T-cell (primary cell): ENCODE data around the gene MED27. TPM values are rescaled to one million over a fixed set of nuclear protein-coding genes. Genes with fewer than 3 reads are reported as not detected.
"Not testable (repeated sequence)": the region's sequence is repeated elsewhere in the genome, so short reads cannot be mapped to it uniquely, and the experiment has no call there.

ENCODE experiments used
- ATAC-seq, 4 experiments: fragments of 200-7000 bp in 3 of 4; fragments of 150-1000 bp in 1 of 4; cut with Tn5 transposase; replicated peaks in 1 of 4; 1 replicate in 3 of 4; 2 replicates in 1 of 4; pipeline ENCODE4 v1.10.0; 2021; ENCODE audit warnings: moderate library complexity in 3 of 4, mild to moderate bottlenecking in 2 of 4, moderate number of reproducible peaks in 1 of 4
- CTCF ChIA-PET, 2 donors: fragments of 300-600 bp; sonication (Branson Sonifier 250); formaldehyde crosslinking; loops; one replicate each; lab custom pipeline; 2022; ENCODE audit warnings: antibody characterized with exemption in 2 of 2; lab: Charles Lee
- POLR2A ChIA-PET, 2 donors: fragments of 300-600 bp; sonication (Branson Sonifier 250); formaldehyde crosslinking; loops; one replicate each; lab custom pipeline; 2022; ENCODE audit warnings: antibody characterized with exemption in 2 of 2; lab: Charles Lee
- DNase-seq, 35 experiments: peaks; one replicate each; pipeline versions ENCODE4 v3.0.0 to v3.0.0-alpha.2; 2013 to 2023
- H3K27ac ChIP-seq: one replicate; pipeline ENCODE4 v1.5.1; 2013; ENCODE audit warnings: low read length
- H3K27me3 ChIP-seq, 2 experiments: replicated peaks in 1 of 2; 1 replicate in 1 of 2; 2 replicates in 1 of 2; pipeline versions ENCODE4 v1.6.1 to v1.7.0; 2013; ENCODE audit warnings: low read length in 1 of 2, mixed read lengths in 1 of 2; ENCODE audit not compliant: control insufficient read depth in 2 of 2, insufficient read depth in 2 of 2; ENCODE audit errors: extremely low read depth in 1 of 2
- H3K36me3 ChIP-seq, 2 donors: 1 replicate in 1 of 2; 2 replicates in 1 of 2; pipeline versions ENCODE4 v1.6.1 to v1.7.0; 2013; ENCODE audit warnings: low read length in 1 of 2; ENCODE audit not compliant: control insufficient read depth in 2 of 2, insufficient read depth in 1 of 2; ENCODE audit errors: extremely low read depth in 1 of 2
- H3K4me1 ChIP-seq, 2 experiments: 1 replicate in 1 of 2; 2 replicates in 1 of 2; pipeline versions ENCODE4 v1.6.1 to v1.7.0; 2013; ENCODE audit warnings: low read length in 2 of 2, mixed read lengths in 1 of 2; ENCODE audit not compliant: insufficient read depth in 2 of 2, control insufficient read depth in 1 of 2; ENCODE audit errors: extremely low read depth in 1 of 2
- H3K4me3 ChIP-seq, 2 donors: 1 replicate in 1 of 2; 2 replicates in 1 of 2; pipeline versions ENCODE4 v1.5.1 to v1.7.0; 2013; ENCODE audit warnings: mild to moderate bottlenecking in 2 of 2, low read length in 1 of 2, moderate library complexity in 1 of 2; ENCODE audit not compliant: control insufficient read depth in 1 of 2; ENCODE audit errors: extremely low read depth in 1 of 2
- H3K9me3 ChIP-seq: 2 replicates; pipeline ENCODE4 v1.7.0; 2013
- H3K27ac Mint-ChIP-seq, 2 donors: one replicate each; pipeline ENCODE4 v1.8.0; 2020 to 2021; ENCODE audit warnings: mild to moderate bottlenecking in 2 of 2, mixed read lengths in 2 of 2
- H3K27me3 Mint-ChIP-seq, 2 donors: one replicate each; pipeline ENCODE4 v1.8.0; 2021 to 2022; ENCODE audit warnings: mixed read lengths in 2 of 2
- H3K36me3 Mint-ChIP-seq: one replicate; pipeline ENCODE4 v1.8.0; 2021; ENCODE audit warnings: mixed read lengths
- H3K4me1 Mint-ChIP-seq, 3 donors: one replicate each; pipeline ENCODE4 v1.8.0; 2020 to 2022; ENCODE audit warnings: mixed read lengths in 3 of 3, mild to moderate bottlenecking in 1 of 3
- H3K4me3 Mint-ChIP-seq, 3 donors: one replicate each; pipeline ENCODE4 v1.8.0; 2020 to 2022; ENCODE audit warnings: mild to moderate bottlenecking in 3 of 3, mixed read lengths in 3 of 3, moderate library complexity in 3 of 3
- H3K9me3 Mint-ChIP-seq, 3 donors: one replicate each; pipeline ENCODE4 v1.8.0; 2020 to 2022; ENCODE audit warnings: mixed read lengths in 3 of 3
- WGBS: methylation state at CpG from one replicate; pipeline ENCODE4 v1.1.5; 2013; ENCODE audit warnings: missing lambda C conversion rate; ENCODE audit not compliant: insufficient coverage; 5-methylcytosine and 5-hydroxymethylcytosine counted together
- total RNA-seq, 35 experiments: library from RNA in 6 of 35; stranded (reverse) in 6 of 35; fragments of 120-200 nt in 1 of 35; gene quantifications; one replicate each; pipeline versions ENCODE4 v1.2.1 to v1.2.4 and lab custom pipeline; 2013 to 2026

Gene MED27
- total RNA-seq, 5 donors from 2014 or later (not counting 1 experiment from before 2014, with no cell fraction given): 15.0 to 26.7 (median 17.6) TPM

DNA sequence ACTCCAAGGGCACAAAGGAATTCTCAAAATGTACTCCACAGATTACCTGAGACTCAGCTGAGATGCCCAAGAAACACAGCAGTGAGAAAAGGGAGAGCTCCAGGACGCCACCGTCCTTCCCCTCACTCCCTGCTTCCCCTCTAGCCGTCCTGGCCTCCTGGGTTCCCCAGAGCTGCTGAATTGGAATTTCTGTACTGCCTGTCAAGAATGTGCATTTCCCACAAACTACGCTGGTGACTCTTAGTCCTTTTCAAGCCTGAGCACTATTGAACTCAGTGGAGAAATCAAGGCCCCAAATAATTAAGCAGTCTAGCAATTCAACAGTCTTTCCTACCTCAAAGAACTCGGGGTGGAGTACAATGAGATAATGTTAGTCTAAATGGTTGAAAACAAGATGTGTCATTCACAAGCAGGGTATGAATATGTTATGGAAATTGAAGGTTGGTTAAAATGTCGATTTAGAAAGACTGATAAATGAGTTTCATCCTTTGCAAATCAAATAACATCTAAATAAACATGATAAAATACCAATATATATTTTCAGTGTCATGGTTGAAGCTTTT is 153.2 kb downstream of the MED27 start:
- 100% methylated on average over 2 of the region's 6 CpGs for WGBS
- Histone ChIP-seq H3K27me3 (no peaks in the 10 kb centered on the region), H3K9me3 (no peaks in the 10 kb centered on the region), H3K4me3 (no peak overlapping the region), H3K27ac (no peak overlapping the region), H3K36me3 (peaks cover 0 to 7% of the 10 kb centered on the region in 2 donors), H3K4me1 (no peaks in the 10 kb centered on the region)
- H3K4me3 Mint-ChIP-seq: no peak overlapping the region
- DNase-seq (no peak), ATAC-seq (no peak)
- ChIA-PET POLR2A (no interaction called here), CTCF (no interaction called here)
- peaks cover 33% of the 10 kb centered on the region for H3K36me3 Mint-ChIP-seq
- no peaks in the 10 kb centered on the region for H3K9me3 Mint-ChIP-seq
- H3K4me1 Mint-ChIP-seq: peaks cover 0 to 6% (median 0%) of the 10 kb centered on the region in 3 donors
- H3K27ac Mint-ChIP-seq: no peak overlapping the region
- no peaks in the 10 kb centered on the region for H3K27me3 Mint-ChIP-seq

- Mint-ChIP-seq H3K4me1 (peaks cover 0 to 6% (median 0%) of the 10 kb centered on the region in 3 donors), H3K27me3 (no peaks in the 10 kb centered on the region), H3K4me3 (no peak overlapping the region), H3K27ac (no peak overlapping the region), H3K9me3 (no peaks in the 10 kb centered on the region), H3K36me3 (peaks cover 38% of the 10 kb centered on the region)
- Histone ChIP-seq H3K36me3 (peaks cover 0 to 7% of the 10 kb centered on the region in 2 donors), H3K4me3 (no peak overlapping the region), H3K27ac (no peak overlapping the region), H3K4me1 (no peaks in the 10 kb centered on the region), H3K27me3 (no peaks in the 10 kb centered on the region), H3K9me3 (no peaks in the 10 kb centered on the region)
- DNase-seq (no peak), ATAC-seq (no peak)
- 97% methylated on average over 3 of the region's 6 CpGs for WGBS
- CTCF ChIA-PET: no interaction called here
- POLR2A ChIA-PET: no interaction called here
Observed at GRCh38 chr9:131925677-131926177, 153.9 kb downstream of the MED27 start.

DNA sequence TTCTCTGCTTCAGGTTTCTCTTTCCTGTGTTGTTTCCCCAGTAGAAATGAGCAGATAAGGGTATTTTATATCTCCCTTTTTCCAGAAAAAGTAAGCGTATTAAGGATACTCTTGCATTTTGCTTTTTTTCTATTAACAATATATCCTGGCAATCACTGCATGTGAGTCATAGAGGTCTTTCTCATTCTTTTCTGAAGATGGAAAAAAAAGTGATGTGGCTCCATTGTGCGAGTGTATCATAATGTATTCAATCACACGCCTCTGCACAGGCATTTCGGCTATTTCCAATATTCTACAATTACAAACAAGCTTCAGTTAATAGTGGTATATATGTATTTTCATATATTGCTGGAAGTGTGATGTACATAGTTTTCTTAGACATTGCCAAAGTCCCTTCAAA is 155.9 kb downstream of the MED27 start:
- no peak overlapping the region for H3K27ac Mint-ChIP-seq
- POLR2A ChIA-PET: no interaction called here
- CTCF ChIA-PET: no interaction called here
- no peaks in the 10 kb centered on the region for H3K9me3 Mint-ChIP-seq
- peaks cover 3% of the 10 kb centered on the region in 2 donors for H3K36me3 ChIP-seq
- DNase-seq (no peak), ATAC-seq (no peak)
- no peaks in the 10 kb centered on the region for H3K27me3 Mint-ChIP-seq
- H3K27ac ChIP-seq: no peak overlapping the region
- no CpG with 5 or more reads among the region's 4 CpGs for WGBS
- H3K9me3 ChIP-seq: no peaks in the 10 kb centered on the region
- H3K4me3 Mint-ChIP-seq: no peak overlapping the region
- H3K27me3 ChIP-seq: no peaks in the 10 kb centered on the region
- peaks cover 34% of the 10 kb centered on the region for H3K36me3 Mint-ChIP-seq
- H3K4me3 ChIP-seq: no peak overlapping the region
- no peaks in the 10 kb centered on the region for H3K4me1 Mint-ChIP-seq
- H3K4me1 ChIP-seq: no peaks in the 10 kb centered on the region

DNA sequence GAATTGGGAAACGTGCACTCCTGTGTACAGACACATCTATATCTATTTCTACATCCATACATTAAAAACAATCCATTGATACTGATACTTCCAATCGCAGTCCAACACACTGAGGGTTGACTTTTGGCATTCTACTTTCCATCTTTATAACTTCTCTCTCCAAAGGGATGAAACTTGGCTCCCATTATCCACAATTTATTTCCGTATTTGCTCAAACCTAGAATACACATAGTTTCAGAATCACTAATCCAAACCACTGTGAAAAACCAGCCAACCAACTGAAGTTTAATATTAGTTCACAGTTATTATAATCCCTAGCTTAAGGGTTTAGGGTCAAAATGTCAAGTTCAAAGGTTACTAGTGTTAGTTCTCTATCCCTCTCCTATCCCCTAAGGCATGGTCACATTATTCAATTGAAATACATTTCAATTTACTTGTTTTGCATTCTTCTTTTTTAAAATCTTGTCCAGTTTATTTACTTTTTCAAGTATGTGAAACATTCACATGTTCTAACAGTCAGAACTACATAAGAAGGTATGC is 156.5 kb downstream of the MED27 start:
- POLR2A ChIA-PET: no interaction called here
- Mint-ChIP-seq H3K27me3 (no peaks in the 10 kb centered on the region), H3K36me3 (peaks cover 34% of the 10 kb centered on the region), H3K4me3 (no peak overlapping the region), H3K4me1 (no peaks in the 10 kb centered on the region), H3K9me3 (no peaks in the 10 kb centered on the region), H3K27ac (no peak overlapping the region)
- Histone ChIP-seq H3K36me3 (peaks cover 3% of the 10 kb centered on the region in 2 donors), H3K27ac (no peak overlapping the region), H3K4me3 (no peak overlapping the region), H3K4me1 (no peaks in the 10 kb centered on the region), H3K9me3 (no peaks in the 10 kb centered on the region), H3K27me3 (no peaks in the 10 kb centered on the region)
- WGBS: 85% methylated on average over 2 of the region's 3 CpGs
- CTCF ChIA-PET: no interaction called here
- no peak for ATAC-seq
- DNase-seq: no peak

DNA sequence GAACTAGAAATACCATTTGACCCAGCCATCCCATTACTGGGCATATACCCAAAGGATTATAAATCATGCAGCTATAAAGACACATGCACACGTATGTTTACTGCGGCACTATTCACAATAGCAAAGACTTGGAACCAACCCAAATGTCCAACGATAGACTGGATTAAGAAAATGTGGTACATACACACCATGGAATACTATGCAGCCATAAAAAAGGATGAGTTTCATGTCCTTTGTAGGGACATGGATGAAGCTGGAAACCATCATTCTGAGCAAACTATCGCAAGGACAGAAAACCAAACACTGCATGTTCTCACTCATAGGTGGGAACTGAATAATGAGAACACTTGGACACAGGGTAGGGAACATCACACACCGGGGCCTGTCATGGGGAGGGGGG is 158.0 kb downstream of the MED27 start:
- DNase-seq, H3K4me1 Mint-ChIP-seq, H3K36me3 ChIP-seq, H3K4me1 ChIP-seq, H3K27me3 Mint-ChIP-seq, H3K4me3 ChIP-seq, H3K27ac ChIP-seq, ATAC-seq, H3K9me3 Mint-ChIP-seq, H3K27me3 ChIP-seq, H3K27ac Mint-ChIP-seq, H3K9me3 ChIP-seq, CTCF ChIA-PET, H3K4me3 Mint-ChIP-seq: not testable (repeated sequence)
- peaks cover 37% of the 10 kb centered on the region for H3K36me3 Mint-ChIP-seq
- WGBS: no CpG with 5 or more reads among the region's 5 CpGs
- POLR2A ChIA-PET: interaction anchor here in 1 of 2 donors (0.6 kb wide), 1 partner anchor 892 kb away, joined by 4 read pairs; no protein-coding TSS in a partner anchor

DNA sequence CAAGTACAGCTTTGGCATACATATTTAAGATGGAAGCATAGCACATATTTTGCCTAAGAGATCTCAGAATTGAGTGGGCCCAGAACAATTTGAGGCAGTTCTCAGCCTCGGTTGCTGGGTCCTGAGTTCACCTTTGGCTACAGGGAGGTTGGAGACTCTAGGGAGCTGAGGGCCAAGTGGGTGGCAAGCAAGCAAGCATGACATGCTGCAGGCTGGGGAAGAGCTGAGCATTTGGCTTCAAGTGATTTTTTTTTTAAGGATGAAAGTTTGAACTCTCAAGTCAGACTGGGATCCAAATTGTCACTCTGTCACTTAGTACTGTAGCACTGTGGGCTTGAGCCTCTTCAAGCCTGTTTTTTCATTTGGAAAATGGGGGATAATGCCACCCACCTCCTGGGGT is 160.5 kb downstream of the MED27 start:
- peaks cover 43% of the 10 kb centered on the region for H3K36me3 Mint-ChIP-seq
- POLR2A ChIA-PET: no interaction called here

More for the DNA sequence above, 160.5 kb downstream of the MED27 start:
- Histone ChIP-seq H3K36me3 (peaks cover 0 to 3% of the 10 kb centered on the region in 2 donors), H3K4me1 (no peaks in the 10 kb centered on the region), H3K9me3 (no peaks in the 10 kb centered on the region), H3K27ac (no peak overlapping the region), H3K4me3 (no peak overlapping the region), H3K27me3 (no peaks in the 10 kb centered on the region)
- Mint-ChIP-seq H3K4me3 (no peak overlapping the region), H3K27me3 (no peaks in the 10 kb centered on the region), H3K9me3 (no peaks in the 10 kb centered on the region), H3K4me1 (peaks cover 0 to 10% (median 0%) of the 10 kb centered on the region in 3 donors), H3K27ac (no peak overlapping the region)
- WGBS: 100% methylated on average over 1 of the region's 1 CpG
- CTCF ChIA-PET: no interaction called here
- ATAC-seq (no peak), DNase-seq (no peak)
